HCT116 (cell line): ENCODE data around the gene SAV1.

Experiments used
- EZH2 ChIP-seq: fragments of 200-600 bp; sonication (generic); IDR thresholded peaks from 2 replicates; pipeline ENCODE4 v1.6.1; 2017; ENCODE audit warnings: antibody characterized with exemption, mixed run types
- EZH2phosphoT487 ChIP-seq: fragments of 200-600 bp; IDR thresholded peaks from 2 replicates; pipeline ENCODE4 v1.6.1; 2018; ENCODE audit warnings: antibody characterized with exemption, borderline replicate concordance
- POLR2A ChIP-seq: IDR thresholded peaks from 2 replicates; pipeline ENCODE4 v1.7.0; 2011; ENCODE audit warnings: borderline replicate concordance; ENCODE audit not compliant: insufficient read depth, insufficient read length; ENCODE audit errors: extremely low read depth
- POLR2AphosphoS5 ChIP-seq: IDR thresholded peaks from 2 replicates; pipeline ENCODE4 v1.6.1; 2011; ENCODE audit warnings: mild to moderate bottlenecking, low read depth, low read length, moderate library complexity
- SIN3A ChIP-seq: IDR thresholded peaks from 2 replicates; pipeline ENCODE4 v1.6.1; 2012; ENCODE audit warnings: low read depth
- SRF ChIP-seq: IDR thresholded peaks from 2 replicates; pipeline ENCODE4 v1.6.1; 2012; ENCODE audit warnings: low read depth
- YY1 ChIP-seq: IDR thresholded peaks from 2 replicates; pipeline ENCODE4 v1.6.1; 2011; ENCODE audit warnings: low read length, low read depth, moderate library complexity, mild to moderate bottlenecking; ENCODE audit not compliant: insufficient replicate concordance; ENCODE audit errors: extremely low read depth
- ZNF274 ChIP-seq: fragments of 200-500 bp; sonication (Bioruptor generic); IDR thresholded peaks from 2 replicates; pipeline ENCODE4 v1.6.1; 2014; ENCODE audit warnings: mild to moderate bottlenecking, low read depth, low read length, inconsistent platforms
- TF ChIP-seq, protein P1 (sequence below), 3 experiments: fragments of 200-600 bp in 1 of 3; sonication (generic) in 1 of 3; IDR thresholded peaks in 2 of 3; conservative IDR thresholded peaks in 1 of 3; 2 replicates each; pipeline ENCODE4 v1.5.1; 2012 to 2017; ENCODE audit warnings: low read depth in 2 of 3, low read length in 2 of 3, antibody characterized with exemption in 1 of 3, borderline replicate concordance in 1 of 3, control low read depth in 1 of 3, mild to moderate bottlenecking in 1 of 3, mixed read lengths in 1 of 3, mixed run types in 1 of 3, moderate library complexity in 1 of 3; ENCODE audit not compliant: insufficient read depth in 1 of 3
- TF ChIP-seq, protein P2 (sequence below): IDR thresholded peaks from 2 replicates; pipeline ENCODE4 v1.6.1; 2012
- TF ChIP-seq, protein P3 (sequence below): IDR thresholded peaks from 2 replicates; pipeline ENCODE4 v1.6.1; 2012
- TF ChIP-seq, protein P4 (sequence below): IDR thresholded peaks from 2 replicates; pipeline ENCODE4 v1.6.1; 2011; ENCODE audit warnings: mild to moderate bottlenecking, low read length, moderate library complexity; ENCODE audit not compliant: insufficient replicate concordance; ENCODE audit errors: extremely low read depth
- TF ChIP-seq, protein P5 (sequence below): IDR thresholded peaks from 2 replicates; pipeline ENCODE4 v1.6.1; 2012; ENCODE audit warnings: low read depth

DNA sequence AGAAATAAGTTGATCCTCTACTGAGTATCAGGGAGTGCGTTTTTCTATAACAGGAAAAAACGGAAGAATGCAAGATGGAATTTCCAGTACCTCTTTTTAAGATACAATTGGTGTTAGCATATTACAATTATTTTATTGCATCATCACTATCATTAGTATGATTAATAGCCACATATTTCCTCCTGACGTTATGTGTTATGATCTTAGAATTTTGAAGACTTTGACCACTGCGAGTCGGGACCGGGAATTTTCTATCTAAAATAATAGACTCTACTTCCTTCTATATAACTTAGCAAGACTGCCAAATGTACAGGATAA lies 679 bp upstream of the SAV1 start:
- TF ChIP-seq ZNF274 (no peak), YY1 (no peak), POLR2AphosphoS5 (no peak), EZH2 (no peak), EZH2phosphoT487 (no peak), SRF (no peak), POLR2A (no peak), SIN3A (no peak)
- TF ChIP-seq, protein P1, sequence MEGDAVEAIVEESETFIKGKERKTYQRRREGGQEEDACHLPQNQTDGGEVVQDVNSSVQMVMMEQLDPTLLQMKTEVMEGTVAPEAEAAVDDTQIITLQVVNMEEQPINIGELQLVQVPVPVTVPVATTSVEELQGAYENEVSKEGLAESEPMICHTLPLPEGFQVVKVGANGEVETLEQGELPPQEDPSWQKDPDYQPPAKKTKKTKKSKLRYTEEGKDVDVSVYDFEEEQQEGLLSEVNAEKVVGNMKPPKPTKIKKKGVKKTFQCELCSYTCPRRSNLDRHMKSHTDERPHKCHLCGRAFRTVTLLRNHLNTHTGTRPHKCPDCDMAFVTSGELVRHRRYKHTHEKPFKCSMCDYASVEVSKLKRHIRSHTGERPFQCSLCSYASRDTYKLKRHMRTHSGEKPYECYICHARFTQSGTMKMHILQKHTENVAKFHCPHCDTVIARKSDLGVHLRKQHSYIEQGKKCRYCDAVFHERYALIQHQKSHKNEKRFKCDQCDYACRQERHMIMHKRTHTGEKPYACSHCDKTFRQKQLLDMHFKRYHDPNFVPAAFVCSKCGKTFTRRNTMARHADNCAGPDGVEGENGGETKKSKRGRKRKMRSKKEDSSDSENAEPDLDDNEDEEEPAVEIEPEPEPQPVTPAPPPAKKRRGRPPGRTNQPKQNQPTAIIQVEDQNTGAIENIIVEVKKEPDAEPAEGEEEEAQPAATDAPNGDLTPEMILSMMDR (IDR thresholded peaks at IDR 0.05 in 2 of 3, conservative IDR thresholded peaks at IDR 0.05 in 1 of 3; ENCODE audit: borderline replicate concordance in 1 of 3, insufficient read depth in 1 of 3, low read depth in 2 of 3, low read length in 2 of 3), result no peak
- TF ChIP-seq, protein P2, sequence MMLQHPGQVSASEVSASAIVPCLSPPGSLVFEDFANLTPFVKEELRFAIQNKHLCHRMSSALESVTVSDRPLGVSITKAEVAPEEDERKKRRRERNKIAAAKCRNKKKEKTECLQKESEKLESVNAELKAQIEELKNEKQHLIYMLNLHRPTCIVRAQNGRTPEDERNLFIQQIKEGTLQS, result 0 out of 2 replicates have a peak, but pooled peaks have one; percentile 20
- TF ChIP-seq, protein P3, sequence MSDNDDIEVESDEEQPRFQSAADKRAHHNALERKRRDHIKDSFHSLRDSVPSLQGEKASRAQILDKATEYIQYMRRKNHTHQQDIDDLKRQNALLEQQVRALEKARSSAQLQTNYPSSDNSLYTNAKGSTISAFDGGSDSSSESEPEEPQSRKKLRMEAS, result no peak
- TF ChIP-seq, protein P4, sequence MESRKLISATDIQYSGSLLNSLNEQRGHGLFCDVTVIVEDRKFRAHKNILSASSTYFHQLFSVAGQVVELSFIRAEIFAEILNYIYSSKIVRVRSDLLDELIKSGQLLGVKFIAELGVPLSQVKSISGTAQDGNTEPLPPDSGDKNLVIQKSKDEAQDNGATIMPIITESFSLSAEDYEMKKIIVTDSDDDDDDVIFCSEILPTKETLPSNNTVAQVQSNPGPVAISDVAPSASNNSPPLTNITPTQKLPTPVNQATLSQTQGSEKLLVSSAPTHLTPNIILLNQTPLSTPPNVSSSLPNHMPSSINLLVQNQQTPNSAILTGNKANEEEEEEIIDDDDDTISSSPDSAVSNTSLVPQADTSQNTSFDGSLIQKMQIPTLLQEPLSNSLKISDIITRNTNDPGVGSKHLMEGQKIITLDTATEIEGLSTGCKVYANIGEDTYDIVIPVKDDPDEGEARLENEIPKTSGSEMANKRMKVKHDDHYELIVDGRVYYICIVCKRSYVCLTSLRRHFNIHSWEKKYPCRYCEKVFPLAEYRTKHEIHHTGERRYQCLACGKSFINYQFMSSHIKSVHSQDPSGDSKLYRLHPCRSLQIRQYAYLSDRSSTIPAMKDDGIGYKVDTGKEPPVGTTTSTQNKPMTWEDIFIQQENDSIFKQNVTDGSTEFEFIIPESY, result no peak
- TF ChIP-seq, protein P5, sequence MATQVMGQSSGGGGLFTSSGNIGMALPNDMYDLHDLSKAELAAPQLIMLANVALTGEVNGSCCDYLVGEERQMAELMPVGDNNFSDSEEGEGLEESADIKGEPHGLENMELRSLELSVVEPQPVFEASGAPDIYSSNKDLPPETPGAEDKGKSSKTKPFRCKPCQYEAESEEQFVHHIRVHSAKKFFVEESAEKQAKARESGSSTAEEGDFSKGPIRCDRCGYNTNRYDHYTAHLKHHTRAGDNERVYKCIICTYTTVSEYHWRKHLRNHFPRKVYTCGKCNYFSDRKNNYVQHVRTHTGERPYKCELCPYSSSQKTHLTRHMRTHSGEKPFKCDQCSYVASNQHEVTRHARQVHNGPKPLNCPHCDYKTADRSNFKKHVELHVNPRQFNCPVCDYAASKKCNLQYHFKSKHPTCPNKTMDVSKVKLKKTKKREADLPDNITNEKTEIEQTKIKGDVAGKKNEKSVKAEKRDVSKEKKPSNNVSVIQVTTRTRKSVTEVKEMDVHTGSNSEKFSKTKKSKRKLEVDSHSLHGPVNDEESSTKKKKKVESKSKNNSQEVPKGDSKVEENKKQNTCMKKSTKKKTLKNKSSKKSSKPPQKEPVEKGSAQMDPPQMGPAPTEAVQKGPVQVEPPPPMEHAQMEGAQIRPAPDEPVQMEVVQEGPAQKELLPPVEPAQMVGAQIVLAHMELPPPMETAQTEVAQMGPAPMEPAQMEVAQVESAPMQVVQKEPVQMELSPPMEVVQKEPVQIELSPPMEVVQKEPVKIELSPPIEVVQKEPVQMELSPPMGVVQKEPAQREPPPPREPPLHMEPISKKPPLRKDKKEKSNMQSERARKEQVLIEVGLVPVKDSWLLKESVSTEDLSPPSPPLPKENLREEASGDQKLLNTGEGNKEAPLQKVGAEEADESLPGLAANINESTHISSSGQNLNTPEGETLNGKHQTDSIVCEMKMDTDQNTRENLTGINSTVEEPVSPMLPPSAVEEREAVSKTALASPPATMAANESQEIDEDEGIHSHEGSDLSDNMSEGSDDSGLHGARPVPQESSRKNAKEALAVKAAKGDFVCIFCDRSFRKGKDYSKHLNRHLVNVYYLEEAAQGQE, result no peak
